Activated B cell treated with CpG ODN at 0.5 μM for 24 hours (primary cell): ENCODE data around the gene TFDP1. TPM values are rescaled to one million over a fixed set of nuclear protein-coding genes. Genes with fewer than 3 reads are reported as not detected.

Experiments used
- ATAC-seq: fragments of 200-7000 bp; cut with Tn5 transposase; one replicate; pipeline ENCODE4 v1.10.0; 2021; ENCODE audit warnings: low read depth, mild to moderate bottlenecking, moderate library complexity
- CTCF ChIA-PET: fragments of 350-600 bp; sonication (Branson Sonifier 250); formaldehyde crosslinking; loops from one replicate; lab custom pipeline; 2021; ENCODE audit warnings: antibody characterized with exemption; lab: Charles Lee
- POLR2A ChIA-PET: fragments of 350-600 bp; sonication (Branson Sonifier 250); formaldehyde crosslinking; loops from one replicate; lab custom pipeline; 2021; ENCODE audit warnings: antibody characterized with exemption; lab: Charles Lee
- DNase-seq: peaks from one replicate; pipeline ENCODE4 v3.0.0; 2022
- H3K27ac Mint-ChIP-seq: one replicate; pipeline ENCODE4 v1.8.0; 2020; ENCODE audit warnings: mixed read lengths
- H3K27me3 Mint-ChIP-seq: one replicate; pipeline ENCODE4 v1.8.0; 2021; ENCODE audit warnings: mixed read lengths
- H3K36me3 Mint-ChIP-seq: one replicate; pipeline ENCODE4 v1.8.0; 2021; ENCODE audit warnings: low read depth, mixed read lengths
- H3K4me1 Mint-ChIP-seq: one replicate; pipeline ENCODE4 v1.8.0; 2021; ENCODE audit warnings: mixed read lengths
- H3K4me3 Mint-ChIP-seq: one replicate; pipeline ENCODE4 v1.8.0; 2020; ENCODE audit warnings: mild to moderate bottlenecking, mixed read lengths
- H3K9me3 Mint-ChIP-seq: one replicate; pipeline ENCODE4 v1.8.0; 2020; ENCODE audit warnings: mixed read lengths
- intact Hi-C: fragments of 100-400 bp; cut with micrococcal nuclease; formaldehyde crosslinking; loops from one replicate; pipeline ENCODE4 v1.15.1; 2024
- total RNA-seq: library from RNA; stranded (reverse); gene quantifications from 2 replicates; pipeline ENCODE4 v1.2.3, GENCODE V29; 2022
- TF ChIP-seq, protein P1 (sequence below): fragments of 200-600 bp; IDR thresholded peaks from one replicate; pipeline ENCODE4 v1.8.0; 2022; ENCODE audit warnings: antibody characterized with exemption, mild to moderate bottlenecking

TFDP1 gene
- total RNA-seq, 1 donor from 2014 or later, result 54.3 TPM

DNA sequence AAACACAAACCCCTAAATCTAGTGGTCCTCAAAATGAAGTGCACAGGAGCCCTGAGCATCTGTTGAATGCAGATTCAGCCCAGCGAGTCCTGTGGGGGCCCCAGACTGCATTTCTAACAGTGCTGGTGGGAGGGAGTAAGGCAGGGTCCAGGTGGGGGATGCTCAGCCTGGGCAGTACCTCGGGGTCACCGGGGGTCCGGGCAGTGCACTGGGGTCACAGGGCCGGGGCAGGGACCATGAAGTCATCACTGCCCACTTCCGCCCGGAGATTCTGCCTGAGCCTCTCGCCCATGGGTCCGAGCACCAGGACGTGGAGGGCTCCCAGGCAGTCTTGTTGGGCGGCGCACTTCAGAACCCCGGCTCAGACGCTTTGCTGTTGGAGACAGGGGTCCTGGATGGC, 74.3 kb downstream of the TFDP1 start:
- ATAC-seq (no peak), DNase-seq (peak; percentile 6)
- no peaks in the 10 kb centered on the region for H3K4me1 Mint-ChIP-seq
- POLR2A ChIA-PET, result no interaction called here
- peaks cover 14% of the 10 kb centered on the region for H3K9me3 Mint-ChIP-seq
- CTCF ChIA-PET, result no interaction called here
- H3K36me3 Mint-ChIP-seq, result no peaks in the 10 kb centered on the region
- intact Hi-C loops, result no loop called here
- no peak overlapping the region for H3K27ac Mint-ChIP-seq
- TF ChIP-seq, protein P1, sequence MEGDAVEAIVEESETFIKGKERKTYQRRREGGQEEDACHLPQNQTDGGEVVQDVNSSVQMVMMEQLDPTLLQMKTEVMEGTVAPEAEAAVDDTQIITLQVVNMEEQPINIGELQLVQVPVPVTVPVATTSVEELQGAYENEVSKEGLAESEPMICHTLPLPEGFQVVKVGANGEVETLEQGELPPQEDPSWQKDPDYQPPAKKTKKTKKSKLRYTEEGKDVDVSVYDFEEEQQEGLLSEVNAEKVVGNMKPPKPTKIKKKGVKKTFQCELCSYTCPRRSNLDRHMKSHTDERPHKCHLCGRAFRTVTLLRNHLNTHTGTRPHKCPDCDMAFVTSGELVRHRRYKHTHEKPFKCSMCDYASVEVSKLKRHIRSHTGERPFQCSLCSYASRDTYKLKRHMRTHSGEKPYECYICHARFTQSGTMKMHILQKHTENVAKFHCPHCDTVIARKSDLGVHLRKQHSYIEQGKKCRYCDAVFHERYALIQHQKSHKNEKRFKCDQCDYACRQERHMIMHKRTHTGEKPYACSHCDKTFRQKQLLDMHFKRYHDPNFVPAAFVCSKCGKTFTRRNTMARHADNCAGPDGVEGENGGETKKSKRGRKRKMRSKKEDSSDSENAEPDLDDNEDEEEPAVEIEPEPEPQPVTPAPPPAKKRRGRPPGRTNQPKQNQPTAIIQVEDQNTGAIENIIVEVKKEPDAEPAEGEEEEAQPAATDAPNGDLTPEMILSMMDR, result no peak
- no peak overlapping the region for H3K4me3 Mint-ChIP-seq
- peaks cover 3% of the 10 kb centered on the region for H3K27me3 Mint-ChIP-seq

GRCh38 chr13:113659337-113659736, 74.8 kb downstream of the TFDP1 start:
- no peaks in the 10 kb centered on the region for H3K36me3 Mint-ChIP-seq
- peaks cover 3% of the 10 kb centered on the region for H3K27me3 Mint-ChIP-seq
- TF ChIP-seq, protein P1, result no peak
- H3K4me3 Mint-ChIP-seq, result no peak overlapping the region
- ChIA-PET CTCF (no interaction called here), POLR2A (no interaction called here)
- intact Hi-C loops, result no loop called here
- no peaks in the 10 kb centered on the region for H3K4me1 Mint-ChIP-seq
- peaks cover 14% of the 10 kb centered on the region for H3K9me3 Mint-ChIP-seq
- ATAC-seq (no peak), DNase-seq (no peak)
- H3K27ac Mint-ChIP-seq, result no peak overlapping the region

GRCh38 chr13:113660066-113660465, 75.5 kb downstream of the TFDP1 start:
- Mint-ChIP-seq H3K27ac (no peak overlapping the region), H3K4me3 (no peak overlapping the region), H3K9me3 (peaks cover 14% of the 10 kb centered on the region), H3K27me3 (peaks cover 3% of the 10 kb centered on the region), H3K4me1 (no peaks in the 10 kb centered on the region), H3K36me3 (no peaks in the 10 kb centered on the region)
- DNase-seq, result no peak
- ChIA-PET POLR2A (no interaction called here), CTCF (no interaction called here)
- intact Hi-C loops, result no loop called here
- no peak for ATAC-seq
- TF ChIP-seq, protein P1, result no peak

DNA sequence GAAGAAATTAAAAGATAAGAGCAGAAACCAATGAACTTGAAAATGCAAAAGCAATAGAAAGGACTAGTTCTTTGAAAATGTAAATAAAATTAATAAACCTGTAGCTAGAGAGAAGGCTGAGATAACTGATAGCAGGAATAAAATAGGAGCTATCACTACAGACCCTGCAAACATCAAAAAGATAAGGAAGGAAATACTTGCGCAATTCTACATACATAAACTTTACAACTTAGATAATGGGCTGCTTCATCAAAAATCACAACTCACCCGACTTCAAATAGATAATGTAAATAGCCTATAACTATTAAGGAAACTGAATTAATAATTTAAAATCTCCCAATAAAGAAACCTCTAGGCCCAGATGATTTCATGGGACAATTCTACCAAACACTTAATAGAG, 77.0 kb downstream of the TFDP1 start:
- intact Hi-C loops, result no loop called here
- Mint-ChIP-seq H3K36me3 (no peaks in the 10 kb centered on the region), H3K4me1 (no peaks in the 10 kb centered on the region), H3K27ac (no peak overlapping the region), H3K9me3 (peaks cover 14% of the 10 kb centered on the region), H3K4me3 (no peak overlapping the region), H3K27me3 (peaks cover 3% of the 10 kb centered on the region)
- ChIA-PET POLR2A (no interaction called here), CTCF (no interaction called here)
- no peak for ATAC-seq
- TF ChIP-seq, protein P1, result no peak
- DNase-seq, result no peak

DNA sequence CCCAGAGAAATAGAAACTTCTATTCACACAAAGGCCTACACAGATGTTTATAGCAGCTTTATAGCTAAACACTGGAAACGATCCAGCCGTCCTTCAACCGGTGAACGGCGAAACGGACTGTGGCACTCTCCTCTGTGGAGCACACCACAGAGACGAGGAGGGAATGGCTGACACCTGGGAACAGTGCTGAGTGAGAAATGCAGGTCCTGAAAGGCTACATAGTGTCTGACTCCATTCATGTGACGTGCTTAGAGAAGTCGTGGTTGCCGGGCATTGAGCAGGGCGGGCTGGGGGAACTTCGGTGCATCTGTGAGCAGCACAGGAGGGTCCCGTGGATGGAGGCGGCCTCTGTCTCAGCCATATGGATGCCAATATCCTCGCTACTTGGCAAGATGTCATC, 79.4 kb downstream of the TFDP1 start:
- ATAC-seq, result no peak
- ChIA-PET POLR2A (no interaction called here), CTCF (no interaction called here)
- H3K27me3 Mint-ChIP-seq, result peaks cover 3% of the 10 kb centered on the region
- DNase-seq, result peak; percentile 6
- peaks cover 14% of the 10 kb centered on the region for H3K9me3 Mint-ChIP-seq
- H3K4me3 Mint-ChIP-seq, result no peak overlapping the region
- intact Hi-C loops, result no loop called here
- TF ChIP-seq, protein P1, result no peak
- no peaks in the 10 kb centered on the region for H3K4me1 Mint-ChIP-seq
- H3K27ac Mint-ChIP-seq, result no peak overlapping the region
- no peaks in the 10 kb centered on the region for H3K36me3 Mint-ChIP-seq
